Measurements from ENCODE around the gene OR2H2. TPM values are rescaled to one million over a fixed set of nuclear protein-coding genes. Genes with fewer than 3 reads are reported as not detected.

Gene OR2H2
- total and polyA plus RNA-seq, 4 donors, result not detected

GRCh38 chr6:29553268-29554057 lies 31.5 kb upstream of the OR2H2 start:
- Histone ChIP-seq H3K27me3 (ENCODE audit: control insufficient read depth in 4 of 4, insufficient read depth in 4 of 4, low read length in 3 of 4) (peaks cover 0 to 7% (median 0%) of the 10 kb centered on the region in 4 donors), H3K4me1 (ENCODE audit: control insufficient read depth in 4 of 4, insufficient read depth in 4 of 4, low read length in 3 of 4) (peaks cover 0 to 10% (median 2%) of the 10 kb centered on the region in 4 donors), H3K9me3 (ENCODE audit: control insufficient read depth in 4 of 4, low read length in 3 of 4) (peaks cover 0 to 7% (median 0%) of the 10 kb centered on the region in 4 donors), H3K4me3 (ENCODE audit: low read depth in 1 of 3, low read length in 3 of 3) (peak overlapping the region in 1 of 3 donors; percentile 26), H3K36me3 (ENCODE audit: control insufficient read depth in 4 of 4, insufficient read depth in 3 of 4, low read depth in 1 of 4, low read length in 3 of 4) (peaks cover 0 to 1% (median 0%) of the 10 kb centered on the region in 4 donors), H3K9ac (ENCODE audit: low read depth in 1 of 2, low read length in 2 of 2) (no peak overlapping the region), H3K27ac (ENCODE audit: low read depth in 1 of 2, low read length in 2 of 2) (no peak overlapping the region)
- TF ChIP-seq, protein P1, sequence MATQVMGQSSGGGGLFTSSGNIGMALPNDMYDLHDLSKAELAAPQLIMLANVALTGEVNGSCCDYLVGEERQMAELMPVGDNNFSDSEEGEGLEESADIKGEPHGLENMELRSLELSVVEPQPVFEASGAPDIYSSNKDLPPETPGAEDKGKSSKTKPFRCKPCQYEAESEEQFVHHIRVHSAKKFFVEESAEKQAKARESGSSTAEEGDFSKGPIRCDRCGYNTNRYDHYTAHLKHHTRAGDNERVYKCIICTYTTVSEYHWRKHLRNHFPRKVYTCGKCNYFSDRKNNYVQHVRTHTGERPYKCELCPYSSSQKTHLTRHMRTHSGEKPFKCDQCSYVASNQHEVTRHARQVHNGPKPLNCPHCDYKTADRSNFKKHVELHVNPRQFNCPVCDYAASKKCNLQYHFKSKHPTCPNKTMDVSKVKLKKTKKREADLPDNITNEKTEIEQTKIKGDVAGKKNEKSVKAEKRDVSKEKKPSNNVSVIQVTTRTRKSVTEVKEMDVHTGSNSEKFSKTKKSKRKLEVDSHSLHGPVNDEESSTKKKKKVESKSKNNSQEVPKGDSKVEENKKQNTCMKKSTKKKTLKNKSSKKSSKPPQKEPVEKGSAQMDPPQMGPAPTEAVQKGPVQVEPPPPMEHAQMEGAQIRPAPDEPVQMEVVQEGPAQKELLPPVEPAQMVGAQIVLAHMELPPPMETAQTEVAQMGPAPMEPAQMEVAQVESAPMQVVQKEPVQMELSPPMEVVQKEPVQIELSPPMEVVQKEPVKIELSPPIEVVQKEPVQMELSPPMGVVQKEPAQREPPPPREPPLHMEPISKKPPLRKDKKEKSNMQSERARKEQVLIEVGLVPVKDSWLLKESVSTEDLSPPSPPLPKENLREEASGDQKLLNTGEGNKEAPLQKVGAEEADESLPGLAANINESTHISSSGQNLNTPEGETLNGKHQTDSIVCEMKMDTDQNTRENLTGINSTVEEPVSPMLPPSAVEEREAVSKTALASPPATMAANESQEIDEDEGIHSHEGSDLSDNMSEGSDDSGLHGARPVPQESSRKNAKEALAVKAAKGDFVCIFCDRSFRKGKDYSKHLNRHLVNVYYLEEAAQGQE (IDR thresholded peaks at IDR 0.05), result no peak
- no peak for TF ChIP-seq RAD21 (IDR thresholded peaks at IDR 0.05)
- no peak for TF ChIP-seq SP1 (IDR thresholded peaks at IDR 0.05)
- TF ChIP-seq NR2F2 (IDR thresholded peaks at IDR 0.05), result no peak
- no peak for TF ChIP-seq HNF4A (conservative IDR thresholded peaks at IDR 0.05)
- TF ChIP-seq YY1 (IDR thresholded peaks at IDR 0.05), result no peak
- TF ChIP-seq TAF1 (conservative IDR thresholded peaks at IDR 0.05), result no peak
- TF ChIP-seq GABPA (IDR thresholded peaks at IDR 0.05 in 1 of 2, conservative IDR thresholded peaks at IDR 0.05 in 1 of 2), result no peak
- TF ChIP-seq RXRA (IDR thresholded peaks at IDR 0.05), result no peak
- TF ChIP-seq JUND (IDR thresholded peaks at IDR 0.05), result no peak
- TF ChIP-seq EGR1 (IDR thresholded peaks at IDR 0.05; ENCODE audit: low read depth in 2 of 2), result no peak
- TF ChIP-seq FOXA1 (IDR thresholded peaks at IDR 0.05), result no peak
- no peak for TF ChIP-seq HNF4G (IDR thresholded peaks at IDR 0.05)
- DNase-seq (ENCODE audit: low spot score), result no peak
- WGBS, result 24% methylated on average over 83 of the region's 83 CpGs

DNA sequence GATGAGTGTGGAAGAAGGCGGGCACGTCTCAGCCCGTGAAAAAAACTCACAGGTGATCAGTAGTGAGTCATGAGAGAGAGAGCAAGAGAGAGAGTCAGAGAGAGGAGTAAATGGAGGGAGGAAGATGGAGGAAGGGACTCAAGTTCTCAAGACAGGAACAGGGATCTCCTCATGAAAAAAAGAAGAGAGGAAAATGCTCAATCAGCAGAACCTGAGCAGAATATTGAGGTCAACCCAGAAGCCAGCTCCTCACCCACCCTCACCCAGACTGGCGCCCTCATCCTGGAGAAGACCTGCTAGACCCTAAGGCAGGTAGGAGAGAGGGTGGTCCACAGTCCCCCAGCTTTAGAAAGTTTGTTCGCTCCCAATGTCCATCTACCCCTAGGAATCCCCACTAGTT lies 30.2 kb upstream of the OR2H2 start:
- H3K36me3 ChIP-seq (ENCODE audit: control insufficient read depth in 4 of 4, insufficient read depth in 3 of 4, low read depth in 1 of 4, low read length in 3 of 4), result peaks cover 0 to 1% (median 0%) of the 10 kb centered on the region in 4 donors
- peaks cover 0 to 7% (median 0%) of the 10 kb centered on the region in 4 donors for H3K9me3 ChIP-seq (ENCODE audit: control insufficient read depth in 4 of 4, low read length in 3 of 4)
- H3K4me1 ChIP-seq (ENCODE audit: control insufficient read depth in 4 of 4, insufficient read depth in 4 of 4, low read length in 3 of 4), result peaks cover 0 to 16% (median 3%) of the 10 kb centered on the region in 4 donors
- TF ChIP-seq SP1 (IDR thresholded peaks at IDR 0.05) (no peak), HNF4A (conservative IDR thresholded peaks at IDR 0.05) (no peak)
- H3K27me3 ChIP-seq (ENCODE audit: control insufficient read depth in 4 of 4, insufficient read depth in 4 of 4, low read length in 3 of 4), result peaks cover 0 to 7% (median 0%) of the 10 kb centered on the region in 4 donors
- no peak overlapping the region for H3K27ac ChIP-seq (ENCODE audit: low read depth in 1 of 2, low read length in 2 of 2)
- WGBS, result 93% methylated on average over 5 of the region's 5 CpGs
- no peak overlapping the region for H3K4me3 ChIP-seq (ENCODE audit: low read depth in 1 of 3, low read length in 3 of 3)
- no peak overlapping the region for H3K9ac ChIP-seq (ENCODE audit: low read depth in 1 of 2, low read length in 2 of 2)
- DNase-seq (ENCODE audit: low spot score), result no peak

DNA sequence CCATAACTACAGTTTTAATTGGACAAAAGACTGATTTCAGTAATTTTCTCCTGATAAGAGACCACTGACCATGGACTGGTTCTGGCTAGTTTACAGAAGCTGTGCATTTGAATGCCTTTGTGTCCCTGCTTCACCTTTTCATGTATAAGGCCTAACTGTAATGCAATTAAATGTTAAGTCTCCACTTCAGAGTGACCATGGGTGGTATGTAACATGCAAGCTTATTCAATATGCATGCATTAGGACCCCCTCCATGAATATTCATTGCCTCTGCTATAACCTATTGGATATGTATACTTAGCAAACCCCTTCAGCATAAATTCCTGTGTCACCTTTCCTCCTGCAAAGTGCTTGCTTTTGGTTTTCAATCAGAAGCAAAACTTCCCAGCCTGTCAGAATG lies 27.6 kb upstream of the OR2H2 start:
- Histone ChIP-seq H3K9ac (ENCODE audit: low read depth in 1 of 2, low read length in 2 of 2) (no peak overlapping the region), H3K27ac (ENCODE audit: low read depth in 1 of 2, low read length in 2 of 2) (no peak overlapping the region), H3K27me3 (ENCODE audit: control insufficient read depth in 4 of 4, insufficient read depth in 4 of 4, low read length in 3 of 4) (peaks cover 0 to 7% (median 0%) of the 10 kb centered on the region in 4 donors), H3K9me3 (ENCODE audit: control insufficient read depth in 4 of 4, low read length in 3 of 4) (peaks cover 0 to 7% (median 0%) of the 10 kb centered on the region in 4 donors), H3K4me1 (ENCODE audit: control insufficient read depth in 4 of 4, insufficient read depth in 4 of 4, low read length in 3 of 4) (peaks cover 0 to 22% (median 8%) of the 10 kb centered on the region in 4 donors), H3K4me3 (ENCODE audit: low read depth in 1 of 3, low read length in 3 of 3) (no peak overlapping the region), H3K36me3 (ENCODE audit: control insufficient read depth in 4 of 4, insufficient read depth in 3 of 4, low read depth in 1 of 4, low read length in 3 of 4) (peaks cover 0 to 1% (median 0%) of the 10 kb centered on the region in 4 donors)
- TF ChIP-seq ATF3 (IDR thresholded peaks at IDR 0.05), result no peak
- no peak for TF ChIP-seq EGR1 (IDR thresholded peaks at IDR 0.05; ENCODE audit: low read depth in 2 of 2)
- TF ChIP-seq, protein P2, sequence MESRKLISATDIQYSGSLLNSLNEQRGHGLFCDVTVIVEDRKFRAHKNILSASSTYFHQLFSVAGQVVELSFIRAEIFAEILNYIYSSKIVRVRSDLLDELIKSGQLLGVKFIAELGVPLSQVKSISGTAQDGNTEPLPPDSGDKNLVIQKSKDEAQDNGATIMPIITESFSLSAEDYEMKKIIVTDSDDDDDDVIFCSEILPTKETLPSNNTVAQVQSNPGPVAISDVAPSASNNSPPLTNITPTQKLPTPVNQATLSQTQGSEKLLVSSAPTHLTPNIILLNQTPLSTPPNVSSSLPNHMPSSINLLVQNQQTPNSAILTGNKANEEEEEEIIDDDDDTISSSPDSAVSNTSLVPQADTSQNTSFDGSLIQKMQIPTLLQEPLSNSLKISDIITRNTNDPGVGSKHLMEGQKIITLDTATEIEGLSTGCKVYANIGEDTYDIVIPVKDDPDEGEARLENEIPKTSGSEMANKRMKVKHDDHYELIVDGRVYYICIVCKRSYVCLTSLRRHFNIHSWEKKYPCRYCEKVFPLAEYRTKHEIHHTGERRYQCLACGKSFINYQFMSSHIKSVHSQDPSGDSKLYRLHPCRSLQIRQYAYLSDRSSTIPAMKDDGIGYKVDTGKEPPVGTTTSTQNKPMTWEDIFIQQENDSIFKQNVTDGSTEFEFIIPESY (IDR thresholded peaks at IDR 0.05), result no peak
- no peak for TF ChIP-seq JUND (IDR thresholded peaks at IDR 0.05)
- TF ChIP-seq HNF4G (IDR thresholded peaks at IDR 0.05), result no peak
- no peak for TF ChIP-seq FOXA2 (IDR thresholded peaks at IDR 0.05)
- no peak for TF ChIP-seq RAD21 (IDR thresholded peaks at IDR 0.05)
- TF ChIP-seq CTCF (IDR thresholded peaks at IDR 0.05; ENCODE audit: low read depth, low read length, missing input control), result no peak
- TF ChIP-seq, protein P3, sequence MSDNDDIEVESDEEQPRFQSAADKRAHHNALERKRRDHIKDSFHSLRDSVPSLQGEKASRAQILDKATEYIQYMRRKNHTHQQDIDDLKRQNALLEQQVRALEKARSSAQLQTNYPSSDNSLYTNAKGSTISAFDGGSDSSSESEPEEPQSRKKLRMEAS (IDR thresholded peaks at IDR 0.05), result no peak
- TF ChIP-seq FOXA1 (IDR thresholded peaks at IDR 0.05), result no peak
- TF ChIP-seq GABPA (IDR thresholded peaks at IDR 0.05 in 1 of 2, conservative IDR thresholded peaks at IDR 0.05 in 1 of 2), result no peak
- no peak for TF ChIP-seq TAF1 (conservative IDR thresholded peaks at IDR 0.05)
- TF ChIP-seq NR2F2 (IDR thresholded peaks at IDR 0.05), result no peak
- TF ChIP-seq YY1 (IDR thresholded peaks at IDR 0.05), result no peak
- DNase-seq (ENCODE audit: low spot score), result no peak

All from liver (tissue), 9 donors.